Ectodermal cell (in vitro differentiated cells): Measurements from ENCODE around the gene NAIF1.
A peak's percentile ranks its signal among the peaks of the same experiment; 100 is the strongest.

ENCODE experiments used
- H3K27ac ChIP-seq: 2 replicates; pipeline ENCODE4 v1.7.0; 2013; ENCODE audit warnings: mild to moderate bottlenecking, low read depth, low read length; ENCODE audit not compliant: insufficient read depth, poor library complexity, severe bottlenecking
- H3K27me3 ChIP-seq: 2 replicates; pipeline ENCODE4 v1.7.0; 2013; ENCODE audit warnings: mild to moderate bottlenecking, low read length; ENCODE audit not compliant: insufficient read depth, control insufficient read depth, poor library complexity, severe bottlenecking
- H3K36me3 ChIP-seq: one replicate; pipeline ENCODE4 v1.7.0; 2013; ENCODE audit warnings: low read length; ENCODE audit not compliant: control insufficient read depth, insufficient read depth
- H3K4me1 ChIP-seq: one replicate; pipeline ENCODE4 v1.7.0; 2013; ENCODE audit warnings: low read length; ENCODE audit not compliant: control insufficient read depth, insufficient read depth
- H3K4me3 ChIP-seq: 2 replicates; pipeline ENCODE4 v1.7.0; 2013; ENCODE audit warnings: low read depth, low read length, control low read depth; ENCODE audit not compliant: insufficient read depth
- H3K9me3 ChIP-seq: 2 replicates; pipeline ENCODE4 v1.7.0; 2013; ENCODE audit warnings: mild to moderate bottlenecking, low read length, moderate library complexity; ENCODE audit not compliant: control insufficient read depth
- WGBS, 2 experiments: methylation state at CpG; one replicate each; pipeline ENCODE4 v1.1.7; 2013; ENCODE audit warnings: missing lambda C conversion rate in 2 of 2; 5-methylcytosine and 5-hydroxymethylcytosine counted together

The NAIF1 gene

DNA sequence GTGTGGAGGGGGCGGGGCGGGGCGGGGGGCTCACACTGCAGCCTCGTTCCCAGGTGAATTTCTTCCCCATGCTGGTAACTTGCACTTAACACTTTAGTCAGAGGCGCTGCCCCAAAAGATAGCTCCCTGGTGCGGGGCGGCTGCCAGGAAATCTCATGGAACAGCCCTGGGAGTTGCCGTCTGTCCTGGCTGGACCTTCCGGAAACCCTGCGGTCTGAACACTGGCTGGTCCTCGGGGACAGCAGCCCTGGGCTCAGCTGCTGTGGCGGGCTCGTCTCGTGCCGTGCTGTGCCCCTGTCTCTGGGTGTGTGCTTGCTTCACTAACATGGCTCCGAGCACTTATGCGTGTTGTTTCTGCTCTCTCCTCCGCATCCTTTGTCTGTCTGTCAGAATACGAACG is 34.6 kb upstream of the NAIF1 start:
- H3K4me3 ChIP-seq, result no peak overlapping the region
- no peaks in the 10 kb centered on the region for H3K9me3 ChIP-seq
- peaks cover 18% of the 10 kb centered on the region for H3K36me3 ChIP-seq
- peaks cover 21% of the 10 kb centered on the region for H3K4me1 ChIP-seq
- H3K27me3 ChIP-seq, result no peaks in the 10 kb centered on the region
- 93 to 94% methylated on average over 20 of the region's 20 CpGs for WGBS, 2 experiments
- H3K27ac ChIP-seq, result no peak overlapping the region

DNA sequence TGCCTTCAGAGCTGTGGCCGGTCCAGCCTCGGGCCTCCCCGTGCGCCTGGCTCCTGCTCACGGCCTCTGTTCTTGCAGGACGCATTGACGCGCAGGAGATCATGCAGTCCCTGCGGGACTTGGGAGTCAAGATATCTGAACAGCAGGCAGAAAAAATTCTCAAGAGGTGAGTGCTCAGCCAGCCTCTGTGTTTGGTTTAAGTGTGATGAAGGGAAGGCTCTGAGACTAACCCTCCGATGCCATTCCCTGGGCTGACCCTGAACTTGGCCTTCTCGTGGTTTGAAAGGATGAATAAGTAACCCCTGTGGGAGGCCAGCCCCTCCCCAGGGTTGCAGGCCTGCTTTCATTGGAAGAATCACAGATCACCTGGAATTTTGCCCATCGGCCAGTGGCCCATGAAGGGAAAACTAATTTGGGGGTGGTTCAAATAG is 34.1 kb upstream of the NAIF1 start:
- WGBS, 2 experiments, result 87 to 88% methylated on average over 12 of the region's 12 CpGs
- Histone ChIP-seq H3K9me3 (no peaks in the 10 kb centered on the region), H3K27ac (no peak overlapping the region), H3K4me3 (no peak overlapping the region), H3K27me3 (no peaks in the 10 kb centered on the region), H3K4me1 (peaks cover 21% of the 10 kb centered on the region), H3K36me3 (peaks cover 16% of the 10 kb centered on the region)

DNA sequence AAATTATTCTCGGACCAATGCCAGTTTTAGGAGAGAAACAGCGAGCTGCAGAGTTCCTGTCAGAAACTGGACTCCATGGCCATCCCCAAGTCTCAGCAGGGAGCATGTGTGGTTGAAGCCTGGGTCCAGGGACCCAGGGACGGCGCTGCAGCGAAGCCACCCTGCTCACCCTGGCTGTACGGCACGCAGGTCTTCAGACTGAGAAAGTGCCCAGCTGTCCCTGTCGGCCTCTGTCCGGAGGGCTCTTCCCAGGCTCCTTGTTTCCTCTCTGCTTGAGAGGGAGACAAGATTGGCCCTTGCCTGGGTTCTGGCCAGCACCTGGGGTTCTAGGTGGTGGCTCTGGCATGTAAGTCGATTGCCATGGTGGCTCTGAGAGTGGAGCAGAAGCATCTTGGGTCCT is 33.5 kb upstream of the NAIF1 start:
- 95 to 97% methylated on average over 10 of the region's 10 CpGs for WGBS, 2 experiments
- H3K4me3 ChIP-seq, result no peak overlapping the region
- no peaks in the 10 kb centered on the region for H3K9me3 ChIP-seq
- no peak overlapping the region for H3K27ac ChIP-seq
- H3K36me3 ChIP-seq, result peaks cover 11% of the 10 kb centered on the region
- no peaks in the 10 kb centered on the region for H3K27me3 ChIP-seq
- peaks cover 21% of the 10 kb centered on the region for H3K4me1 ChIP-seq

DNA sequence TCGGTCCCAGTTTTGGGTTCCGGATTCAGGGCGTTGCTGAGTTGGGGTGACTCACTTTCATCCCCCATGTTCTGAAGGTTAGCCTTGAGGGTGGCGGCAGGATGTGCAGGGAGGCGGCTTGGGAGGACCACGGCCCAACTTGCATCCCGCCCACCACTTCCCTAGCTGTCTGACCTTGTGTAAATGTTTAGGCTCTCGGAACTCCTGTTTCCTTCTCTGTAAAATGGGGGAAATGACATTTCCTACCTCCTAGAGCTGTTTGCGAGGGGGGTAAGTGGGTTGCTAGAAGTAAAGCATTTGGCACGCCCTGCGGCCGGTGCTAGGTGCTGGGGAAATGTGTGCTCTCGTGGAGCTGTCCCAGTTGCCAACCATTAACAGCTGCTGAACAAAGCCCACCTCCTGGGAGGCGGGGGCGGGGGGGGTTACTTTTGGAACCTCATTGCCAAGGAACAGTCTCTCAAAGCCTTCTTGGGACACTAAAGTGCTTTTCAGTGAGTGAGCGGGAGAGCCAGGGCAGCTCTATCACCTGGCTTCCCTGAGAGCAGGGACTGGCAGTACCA is 32.9 kb upstream of the NAIF1 start:
- Histone ChIP-seq H3K9me3 (no peaks in the 10 kb centered on the region), H3K27ac (no peak overlapping the region), H3K4me3 (no peak overlapping the region), H3K4me1 (peaks cover 25% of the 10 kb centered on the region), H3K36me3 (peaks cover 8% of the 10 kb centered on the region), H3K27me3 (no peaks in the 10 kb centered on the region)
- WGBS, 2 experiments, result 89 to 90% methylated on average over 16 of the region's 16 CpGs

DNA sequence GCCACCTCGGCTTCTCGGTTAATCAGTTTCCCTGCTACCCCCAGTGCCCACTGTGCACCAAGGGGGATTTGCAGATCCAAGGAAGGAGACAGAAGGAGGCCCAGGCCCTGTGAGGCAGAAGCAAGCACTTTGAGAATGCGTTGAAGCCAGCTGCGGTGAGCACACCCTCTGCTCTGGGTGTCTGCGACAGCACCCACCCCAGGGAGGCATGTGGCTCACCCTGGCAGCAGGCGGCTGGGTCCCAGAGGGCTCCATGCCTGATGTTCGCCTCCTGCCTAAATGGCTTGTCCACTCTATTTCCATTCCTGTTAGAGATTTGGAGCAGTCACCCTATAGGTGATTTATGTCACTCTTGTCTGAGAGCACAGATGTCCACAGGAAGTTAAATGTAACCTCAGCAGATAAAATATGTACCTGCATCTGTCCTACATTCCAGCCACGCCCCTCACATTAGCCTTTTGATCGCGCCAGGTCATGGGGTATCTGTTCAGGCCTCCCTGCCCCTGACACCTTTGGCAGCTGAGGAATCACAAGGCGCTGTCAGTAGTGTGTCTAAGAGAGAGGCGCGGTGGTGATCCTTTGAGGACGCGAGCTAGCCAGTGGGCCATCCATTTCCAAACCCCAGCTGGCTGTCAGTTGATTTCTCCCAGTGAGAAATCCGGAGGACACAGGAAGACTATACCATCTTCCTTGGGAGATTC is 32.3 kb upstream of the NAIF1 start:
- 73 to 76% methylated on average over 16 of the region's 16 CpGs for WGBS, 2 experiments
- H3K27ac ChIP-seq, result peak overlapping the region; percentile 99
- no peaks in the 10 kb centered on the region for H3K9me3 ChIP-seq
- H3K36me3 ChIP-seq, result peaks cover 8% of the 10 kb centered on the region
- no peaks in the 10 kb centered on the region for H3K27me3 ChIP-seq
- H3K4me3 ChIP-seq, result peak overlapping the region; percentile 55
- H3K4me1 ChIP-seq, result peaks cover 29% of the 10 kb centered on the region

DNA sequence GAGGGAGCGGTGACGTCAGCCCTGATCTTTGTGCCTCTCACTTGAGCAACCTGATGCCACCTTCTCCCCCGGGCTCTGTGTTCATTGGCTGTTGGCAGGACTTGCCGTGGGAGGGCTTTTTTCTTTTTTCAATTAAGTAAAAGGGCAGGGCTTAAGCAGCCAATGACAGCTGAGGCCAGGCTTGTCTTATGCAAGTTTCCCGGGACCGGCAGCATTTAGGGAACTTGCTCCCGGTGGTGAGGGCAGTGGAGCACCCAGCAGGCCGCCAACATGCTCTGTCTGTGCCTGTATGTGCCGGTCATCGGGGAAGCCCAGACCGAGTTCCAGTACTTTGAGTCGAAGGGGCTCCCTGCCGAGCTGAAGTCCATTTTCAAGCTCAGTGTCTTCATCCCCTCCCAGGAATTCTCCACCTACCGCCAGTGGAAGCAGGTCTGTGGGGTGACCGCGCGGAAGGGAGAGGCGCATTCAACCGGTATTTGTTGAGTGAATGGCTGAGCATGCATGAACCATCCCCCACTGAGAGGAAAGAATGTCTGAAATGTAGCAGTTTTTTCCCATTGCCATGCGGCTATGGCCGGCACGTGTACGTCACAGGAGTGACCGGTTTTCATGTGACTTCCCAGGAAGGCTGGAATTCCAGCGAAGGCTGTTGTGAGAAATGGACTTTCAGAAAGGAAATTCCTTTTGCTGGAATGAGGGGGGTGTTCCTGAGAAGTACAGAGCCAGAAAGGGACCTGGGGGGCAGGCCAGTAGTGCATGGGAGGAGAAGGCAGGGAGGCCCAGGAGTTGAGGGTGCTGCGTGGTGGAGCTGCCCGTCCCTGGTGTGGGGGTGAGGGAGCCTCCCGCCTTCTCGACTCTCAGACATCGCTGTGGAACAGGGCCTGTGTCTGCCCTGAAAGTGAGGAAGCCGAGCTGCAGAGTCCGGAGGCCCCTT is 31.4 kb upstream of the NAIF1 start:
- peak overlapping the region; percentile 99 for H3K27ac ChIP-seq
- H3K36me3 ChIP-seq, result peaks cover 8% of the 10 kb centered on the region
- peak overlapping the region; percentile 55 for H3K4me3 ChIP-seq
- H3K4me1 ChIP-seq, result peaks cover 29% of the 10 kb centered on the region
- WGBS, 2 experiments, result 4 to 5% methylated on average over 32 of the region's 32 CpGs
- H3K9me3 ChIP-seq, result no peaks in the 10 kb centered on the region
- no peaks in the 10 kb centered on the region for H3K27me3 ChIP-seq

DNA sequence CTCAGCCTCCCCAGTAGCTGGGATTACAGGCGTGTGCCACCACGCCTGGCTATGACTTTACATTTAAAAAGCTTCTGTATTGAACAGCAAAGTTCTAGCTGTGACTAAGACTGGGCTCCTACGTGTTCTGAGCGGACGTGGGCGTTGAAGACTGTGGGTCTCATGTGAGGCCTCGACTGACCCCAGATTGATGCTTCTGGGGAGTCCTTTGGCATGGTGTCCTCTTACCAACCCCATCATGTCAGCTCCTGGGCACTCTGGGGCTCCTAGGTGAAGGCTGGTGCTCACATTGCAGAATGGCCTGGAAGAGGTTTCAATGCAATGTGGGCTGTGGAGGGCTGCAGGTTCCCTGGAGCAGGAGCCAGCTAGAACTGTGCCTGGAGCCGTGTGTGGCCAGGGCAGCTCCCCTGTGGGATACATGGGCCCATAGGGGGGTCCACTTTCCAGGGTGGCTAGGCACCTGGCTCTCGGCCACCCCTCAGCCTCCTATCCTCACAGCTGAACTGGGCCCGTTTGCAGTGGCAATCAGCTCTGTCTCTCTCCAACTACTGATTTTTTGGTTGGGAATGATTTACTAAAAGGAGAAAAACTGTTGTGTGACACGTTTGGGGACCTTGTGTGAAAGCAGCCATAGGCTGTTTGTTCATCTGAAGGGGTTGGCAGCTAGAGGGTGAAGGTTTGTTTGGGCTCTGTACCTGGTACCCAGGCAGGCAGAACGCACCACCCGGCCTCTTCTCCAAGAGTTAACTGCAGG is 30.6 kb upstream of the NAIF1 start:
- Histone ChIP-seq H3K27ac (peak overlapping the region; percentile 99), H3K4me3 (peak overlapping the region; percentile 4), H3K27me3 (no peaks in the 10 kb centered on the region), H3K36me3 (peaks cover 5% of the 10 kb centered on the region), H3K9me3 (no peaks in the 10 kb centered on the region), H3K4me1 (peaks cover 29% of the 10 kb centered on the region)
- WGBS, 2 experiments, result 55 to 57% methylated on average over 13 of the region's 13 CpGs

DNA sequence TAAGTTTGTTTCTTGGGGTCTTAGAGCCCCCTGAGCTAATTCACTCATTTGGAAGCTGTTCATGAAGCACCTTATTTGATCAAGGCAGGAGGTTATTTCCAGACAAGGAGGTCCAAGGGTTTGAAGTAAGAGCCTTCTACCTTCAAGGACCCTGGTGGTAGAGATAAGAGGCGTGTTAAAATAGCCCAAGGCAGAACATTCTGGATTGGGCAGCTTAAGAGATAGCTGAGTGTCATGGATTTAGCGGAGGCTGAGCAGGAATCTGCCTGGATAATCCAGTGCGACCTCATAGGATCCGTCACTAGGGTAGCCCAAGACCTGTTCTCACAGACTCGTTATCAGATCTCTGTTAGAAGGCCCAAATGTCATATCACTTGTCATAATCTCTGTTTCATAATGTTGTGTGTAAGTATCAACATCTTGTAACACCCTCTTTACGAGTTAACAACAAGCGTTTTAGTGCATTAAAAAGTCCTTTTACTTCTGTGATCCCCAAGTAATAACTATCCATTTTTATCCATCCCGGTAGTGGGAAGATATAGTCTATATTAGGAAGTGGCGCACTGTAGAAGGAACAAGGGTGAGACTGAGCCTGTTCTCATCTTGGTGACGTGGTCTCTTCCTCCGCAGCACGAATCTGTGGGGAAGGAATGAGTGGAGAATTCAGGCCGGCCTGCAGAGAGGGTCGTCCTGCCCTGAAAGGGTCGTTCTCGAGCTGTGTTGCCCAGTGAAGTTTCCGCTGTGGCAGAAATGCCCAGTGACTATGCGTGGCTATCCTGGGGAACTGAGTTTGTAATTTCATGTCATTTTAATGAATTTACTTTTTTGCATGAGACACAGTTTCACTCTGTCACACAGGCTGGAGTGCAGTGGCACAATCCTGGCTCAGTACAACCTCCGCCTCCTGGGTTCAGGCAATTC is 29.8 kb upstream of the NAIF1 start:
- H3K4me3 ChIP-seq, result no peak overlapping the region
- 88 to 89% methylated on average over 17 to 19 of the region's 19 CpGs for WGBS, 2 experiments
- H3K4me1 ChIP-seq, result peaks cover 29% of the 10 kb centered on the region
- no peaks in the 10 kb centered on the region for H3K27me3 ChIP-seq
- no peak overlapping the region for H3K27ac ChIP-seq
- no peaks in the 10 kb centered on the region for H3K36me3 ChIP-seq
- H3K9me3 ChIP-seq, result no peaks in the 10 kb centered on the region

DNA sequence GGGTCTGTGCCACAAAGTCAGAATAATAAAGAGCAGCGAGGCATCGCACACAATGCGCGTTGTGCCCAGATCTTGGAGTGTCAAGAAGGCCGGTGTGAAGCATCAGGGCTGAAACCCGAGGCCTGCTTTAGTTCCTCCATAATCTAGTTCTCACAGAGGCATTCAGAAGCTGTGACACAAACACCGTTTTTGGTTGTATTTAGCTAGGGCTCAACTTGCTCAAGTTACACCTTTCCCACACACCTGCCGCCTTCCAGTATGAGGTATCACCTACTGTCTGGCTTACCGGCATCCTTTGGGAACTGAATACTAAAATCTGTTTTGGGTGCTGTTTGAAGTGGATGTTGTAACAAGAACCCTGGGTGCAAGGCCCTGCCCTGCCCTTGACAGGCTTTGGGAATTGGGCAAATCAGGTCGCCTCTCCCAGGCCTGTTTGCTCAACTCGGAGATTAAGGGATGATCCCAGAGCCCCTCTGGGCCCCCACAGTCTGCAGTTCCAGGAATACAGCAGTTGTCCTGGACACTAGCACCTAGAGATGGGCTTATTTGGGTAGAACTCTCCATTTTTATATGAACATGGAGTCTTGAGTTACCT is 27.9 kb upstream of the NAIF1 start:
- Histone ChIP-seq H3K4me3 (no peak overlapping the region), H3K9me3 (no peaks in the 10 kb centered on the region), H3K36me3 (no peaks in the 10 kb centered on the region), H3K27me3 (no peaks in the 10 kb centered on the region), H3K27ac (peak overlapping the region; percentile 23), H3K4me1 (peaks cover 29% of the 10 kb centered on the region)
- 78 to 79% methylated on average over 11 of the region's 11 CpGs for WGBS, 2 experiments
